GM19372 (cell line): ENCODE measurements around the gene B4GAT1.
"Not testable (repeated sequence)": the region's sequence is repeated elsewhere in the genome, so short reads cannot be mapped to it uniquely, and the experiment has no call there.

Source experiments
- ATAC-seq: cut with Tn5 transposase; IDR thresholded peaks from one replicate; pipeline ENCODE4 v1.9.1; 2021; ENCODE audit warnings: mild to moderate bottlenecking, low read depth, moderate library complexity; ENCODE audit not compliant: unreplicated experiment

The B4GAT1 gene

GRCh38 chr11:66347425-66348276 is at the start of gene B4GAT1:
TSS of gene B4GAT1 (minus strand) at chr11:66347629. CDS start at chr11:66347545, 84 bp downstream.
- no peak for ATAC-seq

GRCh38 chr11:66393954-66394353 is 46.5 kb upstream of the B4GAT1 start:
- ATAC-seq = no peak

GRCh38 chr11:66391322-66391721 is 43.9 kb upstream of the B4GAT1 start:
- no peak for ATAC-seq

GRCh38 chr11:66388780-66389386 is 41.5 kb upstream of the B4GAT1 start:
- ATAC-seq = no peak

- ATAC-seq = no peak
These were observed 39.0 kb upstream of the B4GAT1 start for GRCh38 chr11:66386171-66387069.

- ATAC-seq = not testable (repeated sequence)
These were observed 36.9 kb upstream of the B4GAT1 start for GRCh38 chr11:66384316-66384715.

GRCh38 chr11:66380264-66380663 is 32.8 kb upstream of the B4GAT1 start:
- ATAC-seq = not testable (repeated sequence)

GRCh38 chr11:66373690-66374287 is 26.4 kb upstream of the B4GAT1 start:
- ATAC-seq = not testable (repeated sequence)

- no peak for ATAC-seq
These were observed 25.8 kb upstream of the B4GAT1 start for GRCh38 chr11:66373265-66373664.

- peak; percentile 59 for ATAC-seq
These were observed 24.4 kb upstream of the B4GAT1 start, which contains the start of gene SLC29A2 for GRCh38 chr11:66371627-66372415. TSS of gene SLC29A2 (minus strand) at chr11:66371760. CDS start at chr11:66371591, 169 bp downstream.

- no peak for ATAC-seq
These were observed 21.9 kb upstream of the B4GAT1 start for GRCh38 chr11:66369073-66369894.

- no peak for ATAC-seq
These were observed 21.1 kb upstream of the B4GAT1 start for GRCh38 chr11:66368484-66368883.

GRCh38 chr11:66367561-66368312 is 20.3 kb upstream of the B4GAT1 start:
- no peak for ATAC-seq

- no peak for ATAC-seq
These were observed 19.5 kb upstream of the B4GAT1 start for GRCh38 chr11:66366844-66367477.

GRCh38 chr11:66365711-66366619 is 18.5 kb upstream of the B4GAT1 start:
- no peak for ATAC-seq

GRCh38 chr11:66365166-66365565 is 17.7 kb upstream of the B4GAT1 start:
- no peak for ATAC-seq
